NCI-H146 treated with DMSO at 0.1 percent for 48 hours (cell line): Measurements from ENCODE around the gene GH1.
"Not testable (repeated sequence)": the region's sequence is repeated elsewhere in the genome, so short reads cannot be mapped to it uniquely, and the experiment has no call there.

ENCODE experiments used
- DNase-seq: peaks from one replicate; lab custom pipeline; 2025; ENCODE audit not compliant: unreplicated experiment; lab: John Stamatoyannopoulos, UW

GH1 gene

DNA sequence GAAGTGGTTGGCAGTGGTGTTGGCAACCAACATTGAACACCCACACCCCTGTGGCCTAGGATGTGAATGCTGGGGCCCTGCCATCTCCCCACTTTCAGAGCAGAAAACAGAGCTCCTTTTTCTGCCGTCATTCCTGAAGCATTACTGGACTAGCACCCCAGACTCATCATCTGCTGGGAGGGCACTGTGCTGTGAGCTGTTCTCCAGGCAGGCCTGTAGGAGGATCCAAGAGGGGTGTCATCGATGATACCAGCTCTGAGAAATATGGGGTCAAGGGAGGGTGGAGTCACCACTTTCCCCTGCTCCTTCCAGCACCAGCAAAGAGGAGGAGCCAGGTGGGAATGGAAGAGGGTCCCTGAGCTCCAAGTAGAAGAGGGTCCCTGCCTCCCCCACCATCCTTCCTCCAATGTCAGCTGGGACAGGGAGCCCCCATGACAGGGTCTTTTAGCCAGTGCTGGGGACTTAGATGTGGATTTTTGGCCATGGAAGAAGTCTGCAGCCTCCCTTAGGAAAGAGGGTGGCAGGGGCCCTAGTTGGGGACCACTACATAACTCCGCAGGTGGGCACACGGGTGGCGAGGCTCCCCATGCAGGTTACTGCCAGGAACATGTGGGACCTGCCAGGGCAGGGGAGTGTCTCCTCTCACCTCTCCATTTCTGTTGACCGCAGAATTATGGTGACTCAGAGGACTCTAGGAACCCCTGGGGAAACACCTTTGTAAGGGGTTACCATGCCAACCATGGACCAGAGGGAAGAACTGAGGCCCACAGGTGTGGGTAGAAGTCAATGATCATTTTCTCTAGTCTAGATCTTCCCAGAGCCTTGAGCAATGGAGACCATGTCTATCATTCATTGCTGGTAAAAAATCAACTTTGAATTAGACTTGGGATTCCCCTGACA, 19.5 kb downstream of the GH1 start:
- not testable (repeated sequence) for DNase-seq

DNA sequence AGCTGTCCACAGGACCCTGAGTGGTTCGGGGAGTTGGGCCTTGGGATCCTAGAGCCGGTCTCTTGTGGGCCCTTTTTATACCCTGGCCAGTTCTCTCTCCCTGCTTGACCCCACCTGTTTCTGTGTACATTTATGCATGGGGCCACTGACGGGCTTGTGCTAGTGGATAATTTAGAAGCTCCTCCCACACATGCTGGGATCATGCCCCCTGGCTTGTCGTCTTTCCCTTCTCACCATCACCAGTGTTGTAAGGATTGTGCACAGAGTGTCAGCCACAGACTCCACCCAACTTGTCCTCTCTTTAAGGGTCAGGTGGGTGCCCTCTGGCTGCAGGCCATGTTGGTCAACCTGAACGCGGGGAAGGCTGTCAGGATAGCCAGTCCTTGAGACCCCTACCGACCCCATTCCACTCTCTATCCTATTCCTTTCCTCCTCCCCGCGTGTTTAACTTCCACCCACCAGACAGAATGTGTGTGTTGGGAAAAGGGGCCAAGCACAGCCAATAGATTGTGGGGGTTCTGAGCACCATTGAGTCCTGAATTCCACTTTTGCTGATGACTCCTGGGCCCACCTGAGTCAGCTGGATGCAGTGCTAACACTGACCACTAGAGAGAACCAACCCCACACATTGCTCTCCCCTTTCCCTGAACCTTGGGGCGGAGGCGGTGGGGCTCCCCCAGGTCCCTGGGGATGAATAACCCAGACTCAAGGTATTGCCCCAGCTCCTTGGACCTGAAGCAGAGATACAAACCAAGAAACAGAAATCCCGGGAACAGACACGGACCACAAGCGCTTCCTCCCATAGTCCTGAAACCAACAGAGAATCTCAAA, 21.9 kb downstream of the GH1 start, which contains the start of gene CSH1:
CSH1 (minus strand) TSS at position 51 of the 831 bp plus-strand sequence. CDS start 63 bp downstream, outside the sequence.
- not testable (repeated sequence) for DNase-seq

DNA sequence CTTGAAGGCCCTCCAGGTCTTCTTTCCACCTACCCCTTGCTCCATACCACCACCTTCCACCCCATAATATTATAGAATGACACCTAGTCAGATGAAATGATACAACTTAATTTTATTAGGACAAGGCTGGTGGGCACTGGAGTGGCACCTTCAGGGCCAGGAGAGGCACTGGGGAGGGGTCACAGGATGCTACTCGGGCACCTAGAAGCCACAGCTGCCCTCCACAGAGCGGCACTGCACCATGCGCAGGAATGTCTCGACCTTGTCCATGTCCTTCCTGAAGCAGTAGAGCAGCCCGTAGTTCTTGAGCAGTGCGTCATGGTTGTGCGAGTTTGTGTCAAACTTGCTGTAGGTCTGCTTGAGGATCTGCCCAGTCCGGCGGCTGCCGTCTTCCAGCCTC, 23.8 kb downstream of the GH1 start:
- not testable (repeated sequence) for DNase-seq

DNA sequence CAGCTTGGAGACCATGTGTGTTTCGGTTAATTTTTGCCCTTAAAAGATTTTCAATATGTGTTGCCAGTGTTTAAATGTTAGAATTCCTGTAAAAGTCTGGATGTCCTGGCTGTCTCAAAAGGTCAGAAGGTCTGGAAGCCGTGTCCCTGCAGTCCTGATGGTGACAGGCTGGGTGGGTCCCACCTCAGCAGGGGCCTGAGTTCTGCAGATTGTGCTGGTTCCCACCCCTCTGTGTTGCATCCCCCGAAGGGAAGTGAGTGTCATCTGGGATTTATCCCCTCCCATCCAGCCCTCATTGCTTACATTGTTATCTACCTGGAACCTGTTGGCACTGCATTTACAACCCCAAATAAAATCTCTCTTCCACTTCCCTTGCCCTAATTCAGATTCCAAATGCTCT, 24.6 kb downstream of the GH1 start:
- DNase-seq: not testable (repeated sequence)

DNA sequence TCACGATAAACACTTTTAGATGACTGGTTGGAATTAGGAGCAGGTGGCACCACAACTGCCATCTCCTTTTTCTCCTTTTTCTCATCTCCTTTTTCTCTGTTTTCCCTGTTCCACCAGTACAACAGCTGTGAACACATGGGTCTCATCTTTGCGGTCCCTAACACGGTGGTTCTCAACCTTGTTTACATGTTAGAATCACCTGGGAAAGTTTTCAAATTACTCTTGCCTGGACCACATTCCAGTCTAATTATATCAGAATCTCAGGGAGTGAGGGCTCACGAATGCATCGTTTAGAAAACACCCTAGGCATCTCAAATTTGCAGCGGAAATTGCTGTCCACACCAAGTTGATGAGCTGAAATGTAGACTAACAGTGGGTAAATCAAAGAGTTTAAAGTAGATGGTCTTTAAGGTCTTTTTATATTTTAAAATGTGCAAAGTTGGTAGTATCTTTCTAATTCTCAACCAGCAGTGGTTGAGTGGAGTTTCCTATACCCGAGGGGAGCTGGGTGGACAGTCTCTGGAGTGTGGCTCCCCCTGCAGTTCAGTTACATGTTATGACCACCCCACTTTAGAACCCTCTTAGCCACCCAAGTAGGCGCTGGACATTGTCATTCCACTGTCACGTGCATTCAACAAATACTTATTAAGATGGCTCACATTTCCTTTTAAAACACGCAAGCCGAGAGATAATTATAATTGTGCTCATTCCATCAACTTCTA, 26.2 kb downstream of the GH1 start:
- not testable (repeated sequence) for DNase-seq

DNA sequence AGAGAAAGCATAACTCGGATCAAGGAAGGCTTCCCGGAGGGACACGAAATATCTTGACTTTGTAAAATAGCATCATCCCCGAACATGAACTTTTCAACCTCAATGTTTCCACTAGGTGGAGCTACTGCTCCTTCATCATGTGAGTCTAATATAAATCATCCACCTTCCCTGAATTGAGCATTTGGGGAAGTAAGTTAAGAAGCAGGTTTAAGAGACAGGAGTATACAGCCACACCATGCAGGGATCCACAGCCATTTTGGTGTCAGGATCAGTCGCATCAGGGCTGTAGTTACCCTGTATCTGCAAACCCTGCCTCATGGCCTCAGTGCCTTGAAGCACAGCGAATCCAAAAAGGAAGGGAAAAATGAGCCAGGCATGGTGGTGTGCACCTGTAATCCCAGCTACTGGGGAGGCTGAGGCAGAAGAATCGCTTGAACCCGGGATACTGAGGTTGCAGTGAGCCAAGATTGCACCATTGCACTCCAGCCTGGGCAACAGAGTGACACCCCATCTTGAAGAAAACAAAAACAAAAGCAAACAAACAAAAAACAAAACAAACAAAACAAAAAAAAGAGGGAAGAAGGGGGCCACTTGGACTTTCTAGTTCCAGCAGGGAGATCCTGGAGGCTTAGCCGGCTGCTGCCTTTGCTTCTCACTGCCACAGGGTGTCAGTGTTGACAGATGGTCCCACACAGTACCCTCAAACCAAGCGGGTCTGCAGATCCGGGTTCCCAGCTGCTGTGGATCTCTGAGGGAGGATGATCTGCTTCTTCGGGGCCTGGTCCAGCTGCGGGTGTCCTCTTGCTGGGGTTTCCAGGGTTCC, 29.4 kb downstream of the GH1 start:
- DNase-seq: not testable (repeated sequence)

DNA sequence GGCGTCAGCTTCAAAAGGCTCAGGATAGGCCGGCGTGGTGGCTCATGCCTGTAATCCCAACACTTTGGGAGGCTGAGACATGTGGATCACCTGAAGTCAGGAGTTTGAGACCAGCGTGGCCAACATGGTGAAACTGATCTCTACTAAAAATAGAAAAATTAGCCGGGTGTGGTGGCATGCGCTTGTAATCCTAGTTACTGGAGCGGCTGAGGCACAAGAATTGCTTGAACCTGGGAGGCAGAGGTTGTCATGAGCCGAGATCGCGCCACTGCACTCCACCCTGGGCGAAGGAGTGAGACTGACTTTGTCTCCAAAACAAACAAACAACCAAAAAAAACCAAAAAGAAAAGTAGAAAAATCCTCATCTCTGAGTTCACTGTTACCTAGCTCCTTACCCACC, 33.5 kb downstream of the GH1 start:
- DNase-seq: not testable (repeated sequence)

DNA sequence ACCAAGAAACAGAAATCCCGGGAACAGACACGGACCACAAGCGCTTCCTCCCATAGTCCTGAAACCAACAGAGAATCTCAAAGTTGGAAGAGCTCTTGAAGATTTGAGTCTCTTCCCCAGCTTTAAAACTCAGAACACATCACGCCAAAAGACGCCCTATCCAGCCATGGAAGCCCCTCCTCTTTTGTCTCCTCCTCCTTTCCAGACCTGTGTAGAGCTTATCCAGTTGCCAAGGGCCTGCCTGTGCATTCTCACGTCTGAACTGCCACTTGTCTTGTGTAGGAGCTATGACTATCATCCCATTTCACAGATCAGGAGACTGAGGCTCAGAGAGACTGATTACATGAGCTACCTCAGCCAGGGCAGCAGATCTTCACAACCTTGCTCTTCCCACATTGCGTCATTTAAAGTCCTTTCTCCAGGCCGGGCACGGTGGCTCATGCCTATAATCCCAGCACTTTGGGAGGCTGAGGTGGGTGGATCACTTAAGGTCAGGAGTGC, 36.0 kb downstream of the GH1 start:
- not testable (repeated sequence) for DNase-seq

DNA sequence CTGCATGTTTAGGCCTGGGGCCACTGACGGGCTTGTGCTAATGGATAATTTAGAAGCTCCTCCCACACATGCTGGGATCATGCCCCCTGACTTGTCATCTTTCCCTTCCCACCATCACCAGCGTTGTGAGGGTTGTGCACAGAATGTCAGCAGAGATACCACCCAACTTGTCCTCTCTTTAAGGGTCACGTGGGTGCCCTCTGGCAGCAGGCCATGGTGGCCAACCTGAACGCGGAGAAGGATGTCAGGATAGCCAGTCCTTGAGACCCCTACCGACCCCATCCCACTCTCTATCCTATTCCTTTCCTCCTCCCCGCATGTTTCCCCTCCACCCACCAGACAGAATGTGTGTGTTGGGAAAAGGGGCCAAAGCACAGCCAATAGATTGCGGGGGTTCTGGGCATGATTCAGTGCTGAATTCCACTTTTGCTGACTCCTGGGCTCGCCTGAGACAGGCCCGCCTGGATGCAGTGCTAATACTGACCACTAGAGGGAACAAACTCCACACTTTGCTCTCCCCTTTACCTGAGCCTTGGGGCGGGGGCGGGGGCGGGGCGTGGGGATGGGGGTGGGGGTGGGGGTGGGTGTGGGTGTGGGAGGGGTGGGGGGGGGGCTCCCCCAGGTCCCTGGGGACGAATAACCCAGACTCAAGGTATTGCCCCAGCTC, 36.6 kb downstream of the GH1 start, which contains the start of gene GH2:
GH2 (minus strand) TSS at position 10 of the 667 bp plus-strand sequence. CDS start 143 bp downstream, outside the sequence.
- DNase-seq: peak; percentile 8

DNA sequence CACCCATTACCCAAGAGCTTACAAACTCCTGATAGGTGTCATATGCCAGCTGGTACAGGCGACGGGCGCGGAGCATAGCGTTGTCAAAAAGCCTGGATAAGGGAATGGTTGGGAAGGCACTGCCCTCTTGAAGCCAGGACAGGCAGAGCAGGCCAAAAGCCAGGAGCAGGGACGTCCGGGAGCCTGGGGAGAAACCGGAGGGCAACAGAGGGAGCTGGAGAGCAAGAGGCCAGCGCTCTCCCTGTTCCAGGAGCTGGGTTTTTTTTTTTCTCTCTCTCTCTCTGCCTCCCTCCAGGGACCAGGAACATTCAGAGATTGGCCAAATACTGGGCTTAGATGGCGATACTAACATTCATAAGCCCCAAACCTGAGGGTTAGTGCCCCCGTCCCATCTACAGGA, 37.3 kb downstream of the GH1 start:
- not testable (repeated sequence) for DNase-seq

DNA sequence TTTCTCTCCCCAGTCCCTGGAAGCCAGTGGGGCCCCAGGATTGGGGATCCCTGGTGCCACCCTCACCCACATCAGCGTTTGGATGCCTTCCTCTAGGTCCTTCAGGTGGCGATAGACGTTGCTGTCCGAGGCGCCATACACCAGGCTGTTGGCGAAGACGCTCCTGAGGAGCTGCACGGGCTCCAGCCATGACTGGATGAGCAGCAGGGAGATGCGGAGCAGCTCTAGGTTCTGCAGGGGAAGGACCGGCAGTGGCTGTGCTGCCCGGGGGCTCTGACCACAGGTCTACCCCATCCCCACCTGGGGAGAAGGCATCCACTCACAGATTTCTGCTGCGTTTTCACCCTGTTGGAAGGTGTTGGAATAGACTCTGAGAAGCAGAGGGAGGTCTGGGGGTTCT, 37.9 kb downstream of the GH1 start:
- no peak for DNase-seq

DNA sequence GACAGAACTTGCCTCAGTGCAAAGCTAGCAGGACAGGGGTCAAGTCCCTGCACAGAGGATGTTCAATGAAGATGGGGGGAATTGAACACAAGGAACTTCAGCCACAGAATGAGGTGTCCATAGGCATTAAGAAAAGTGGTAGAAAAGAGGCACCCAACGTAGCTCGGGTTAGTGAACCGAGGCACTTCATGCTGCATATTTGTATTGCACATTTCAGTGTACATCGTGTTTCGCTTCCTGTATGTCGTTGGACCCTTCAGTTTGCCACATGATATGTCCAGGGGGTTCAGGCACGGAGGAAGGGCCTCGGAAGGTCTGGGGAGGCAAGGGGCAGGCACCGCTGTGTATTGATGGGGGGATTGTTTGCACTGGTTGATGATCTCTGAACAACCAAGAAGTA, 40.2 kb downstream of the GH1 start:
- not testable (repeated sequence) for DNase-seq

DNA sequence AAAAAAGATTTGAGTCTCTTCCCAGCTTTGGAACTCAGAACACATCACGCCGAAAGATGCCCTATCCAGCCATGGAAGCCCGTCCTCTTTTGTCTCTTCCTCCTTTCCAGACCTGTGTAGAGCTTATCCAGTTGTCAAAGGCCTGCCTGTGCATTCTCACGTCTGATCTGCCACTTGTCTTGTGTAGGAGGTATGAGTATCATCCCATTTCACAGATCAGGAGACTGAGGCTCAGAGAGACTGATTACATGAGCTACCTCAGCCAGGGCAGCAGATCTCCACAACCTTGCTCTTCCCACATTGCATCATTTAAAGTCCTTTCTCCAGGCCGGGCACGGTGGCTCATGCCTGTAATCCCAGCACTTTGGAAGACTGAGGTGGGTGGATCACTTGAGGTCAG, 43.9 kb downstream of the GH1 start:
- not testable (repeated sequence) for DNase-seq

DNA sequence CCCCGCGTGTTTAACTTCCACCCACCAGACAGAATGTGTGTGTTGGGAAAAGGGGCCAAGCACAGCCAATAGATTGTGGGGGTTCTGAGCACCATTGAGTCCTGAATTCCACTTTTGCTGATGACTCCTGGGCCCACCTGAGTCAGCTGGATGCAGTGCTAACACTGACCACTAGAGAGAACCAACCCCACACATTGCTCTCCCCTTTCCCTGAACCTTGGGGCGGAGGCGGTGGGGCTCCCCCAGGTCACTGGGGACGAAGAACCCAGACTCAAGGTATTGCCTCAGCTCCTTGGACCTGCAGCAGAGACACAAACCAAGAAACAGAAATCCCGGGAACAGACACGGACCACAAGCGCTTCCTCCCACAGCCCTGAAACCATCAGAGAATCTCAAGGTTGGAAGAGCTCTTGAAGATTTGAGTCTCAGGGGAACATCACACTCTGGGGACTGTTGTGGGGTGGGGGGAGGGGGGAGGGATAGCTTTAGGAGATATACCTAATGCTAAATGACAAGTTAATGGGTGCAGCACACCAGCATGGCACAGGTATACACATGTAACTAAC, 44.5 kb downstream of the GH1 start:
- DNase-seq: not testable (repeated sequence)

DNA sequence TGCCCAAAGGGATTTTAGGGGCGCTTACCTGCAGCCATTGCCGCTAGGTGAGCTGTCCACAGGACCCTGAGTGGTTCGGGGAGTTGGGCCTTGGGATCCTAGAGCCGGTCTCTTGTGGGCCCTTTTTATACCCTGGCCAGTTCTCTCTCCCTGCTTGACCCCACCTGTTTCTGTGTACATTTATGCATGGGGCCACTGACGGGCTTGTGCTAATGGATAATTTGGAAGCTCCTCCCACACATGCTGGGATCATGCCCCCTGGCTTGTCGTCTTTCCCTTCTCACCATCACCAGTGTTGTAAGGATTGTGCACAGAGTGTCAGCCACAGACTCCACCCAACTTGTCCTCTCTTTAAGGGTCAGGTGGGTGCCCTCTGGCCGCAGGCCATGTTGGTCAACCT, 45.1 kb downstream of the GH1 start, which contains the start of gene CSH2:
CSH2 (minus strand) TSS at position 101 of the 400 bp plus-strand sequence; CDS start at position 38, 63 bp downstream.
- DNase-seq: not testable (repeated sequence)

DNA sequence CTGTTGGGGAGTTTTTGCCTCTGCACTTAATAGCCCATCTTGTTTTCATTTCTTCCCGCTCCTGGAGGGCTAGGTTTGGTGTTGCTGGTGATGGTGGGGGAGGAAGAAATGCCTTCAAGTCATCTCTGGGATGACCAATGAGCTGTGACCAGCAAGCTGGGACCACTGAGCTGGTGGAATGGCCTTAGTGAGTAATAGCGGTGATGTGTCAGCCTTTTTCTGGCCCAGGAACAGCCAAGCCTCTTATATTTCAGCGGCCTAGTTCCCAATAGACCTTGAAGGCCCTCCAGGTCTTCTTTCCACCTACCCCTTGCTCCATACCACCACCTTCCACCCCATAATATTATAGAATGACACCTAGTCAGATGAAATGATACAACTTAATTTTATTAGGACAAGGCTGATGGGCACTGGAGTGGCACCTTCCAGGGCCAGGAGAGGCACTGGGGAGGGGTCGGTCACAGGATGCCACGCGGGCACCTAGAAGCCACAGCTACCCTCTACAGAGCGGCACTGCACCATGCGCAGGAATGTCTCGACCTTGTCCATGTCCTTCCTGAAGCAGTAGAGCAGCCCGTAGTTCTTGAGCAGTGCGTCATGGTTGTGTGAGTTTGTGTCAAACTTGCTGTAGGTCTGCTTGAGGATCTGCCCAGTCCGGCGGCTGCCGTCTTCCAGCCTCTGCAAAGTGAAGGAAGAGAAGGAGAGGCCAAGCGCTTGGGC, 46.8 kb downstream of the GH1 start:
- DNase-seq: not testable (repeated sequence)

DNA sequence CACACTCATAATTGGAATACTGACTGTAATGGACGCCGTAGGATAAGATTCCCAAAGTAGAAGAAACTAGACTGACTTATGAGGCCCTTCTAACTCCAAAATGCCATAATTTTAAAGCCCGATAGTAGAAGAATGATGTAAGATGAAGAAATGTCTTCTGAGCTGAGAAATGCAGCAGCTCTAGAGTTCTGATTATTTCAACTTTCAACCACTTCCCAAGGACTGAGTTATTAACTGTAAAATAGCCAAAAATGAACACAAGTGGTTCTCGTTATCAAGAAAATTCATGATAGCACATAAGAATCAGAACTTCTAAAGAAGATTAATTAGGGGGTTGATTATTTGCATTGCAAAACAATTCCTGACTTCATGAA, 48.4 kb downstream of the GH1 start:
- not testable (repeated sequence) for DNase-seq
